ENCODE data around the gene P3R3URF.
A peak's percentile ranks its signal among the peaks of the same experiment; 100 is the strongest.

The P3R3URF gene

DNA sequence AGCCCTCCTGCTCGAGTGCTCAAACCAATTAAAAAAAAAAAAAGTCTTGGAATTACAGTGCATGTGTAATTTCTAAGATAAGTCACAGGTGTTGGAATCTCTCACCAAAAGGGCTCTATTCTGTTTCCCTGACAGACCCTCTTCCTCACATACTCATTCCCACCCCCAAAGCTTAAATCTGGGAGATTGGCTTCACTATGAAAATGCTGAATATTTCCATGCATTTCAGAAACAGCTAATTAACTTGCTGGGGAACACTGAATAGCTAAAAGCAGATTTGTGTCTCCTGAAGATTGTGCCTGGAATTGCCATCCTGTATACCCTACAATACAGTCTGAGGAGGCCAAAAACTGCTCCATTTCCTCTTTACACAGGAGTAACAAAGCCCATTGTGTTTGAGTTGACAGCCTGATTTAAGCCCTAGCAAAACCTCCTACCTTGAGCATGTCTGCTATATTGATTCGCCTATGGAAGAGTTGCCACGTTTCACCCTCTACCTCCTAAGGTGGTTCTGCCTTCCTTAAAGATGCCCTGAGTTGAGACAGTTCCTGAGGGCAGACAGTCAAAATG, 42.4 kb downstream of the P3R3URF start:
- TF ChIP-seq, protein P1, sequence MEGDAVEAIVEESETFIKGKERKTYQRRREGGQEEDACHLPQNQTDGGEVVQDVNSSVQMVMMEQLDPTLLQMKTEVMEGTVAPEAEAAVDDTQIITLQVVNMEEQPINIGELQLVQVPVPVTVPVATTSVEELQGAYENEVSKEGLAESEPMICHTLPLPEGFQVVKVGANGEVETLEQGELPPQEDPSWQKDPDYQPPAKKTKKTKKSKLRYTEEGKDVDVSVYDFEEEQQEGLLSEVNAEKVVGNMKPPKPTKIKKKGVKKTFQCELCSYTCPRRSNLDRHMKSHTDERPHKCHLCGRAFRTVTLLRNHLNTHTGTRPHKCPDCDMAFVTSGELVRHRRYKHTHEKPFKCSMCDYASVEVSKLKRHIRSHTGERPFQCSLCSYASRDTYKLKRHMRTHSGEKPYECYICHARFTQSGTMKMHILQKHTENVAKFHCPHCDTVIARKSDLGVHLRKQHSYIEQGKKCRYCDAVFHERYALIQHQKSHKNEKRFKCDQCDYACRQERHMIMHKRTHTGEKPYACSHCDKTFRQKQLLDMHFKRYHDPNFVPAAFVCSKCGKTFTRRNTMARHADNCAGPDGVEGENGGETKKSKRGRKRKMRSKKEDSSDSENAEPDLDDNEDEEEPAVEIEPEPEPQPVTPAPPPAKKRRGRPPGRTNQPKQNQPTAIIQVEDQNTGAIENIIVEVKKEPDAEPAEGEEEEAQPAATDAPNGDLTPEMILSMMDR (IDR thresholded peaks at IDR 0.05; ENCODE audit: low read depth, low read length): no peak
- peak overlapping the region; percentile 66 to 72 for H3K4me3 ChIP-seq (replicated peaks in 1 of 2; ENCODE audit: low read depth in 2 of 2, low read length in 2 of 2)

DNA sequence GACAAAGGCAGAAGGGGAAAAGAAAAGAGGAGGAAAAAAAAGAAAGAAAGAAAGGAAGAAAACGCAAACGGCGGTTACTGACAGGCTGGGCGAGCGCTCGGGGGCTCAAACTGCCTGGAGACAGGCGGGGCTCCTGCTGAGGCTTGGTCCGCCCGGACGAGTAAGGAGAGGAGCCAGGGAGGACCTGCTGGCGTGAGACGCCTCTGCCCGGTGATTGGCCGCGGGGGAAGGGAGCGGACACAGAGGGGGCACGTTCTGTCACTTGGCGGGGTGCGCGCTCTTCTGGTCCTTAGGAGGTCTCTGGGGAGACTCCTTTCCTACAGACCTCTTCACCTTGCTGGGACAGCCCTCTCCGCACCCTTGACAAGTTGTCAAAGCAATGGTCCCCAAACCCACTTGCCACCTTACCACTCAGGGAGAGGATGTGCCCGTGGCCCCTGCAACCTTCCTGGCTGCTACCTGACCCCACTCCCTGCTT, 43.1 kb downstream of the P3R3URF start:
- TF ChIP-seq, protein P1 (IDR thresholded peaks at IDR 0.05; ENCODE audit: low read depth, low read length): no peak
- H3K4me3 ChIP-seq (replicated peaks in 1 of 2; ENCODE audit: low read depth in 2 of 2, low read length in 2 of 2): peak overlapping the region; percentile 66 to 72
- DNase-seq (ENCODE audit: low read depth in 2 of 2): no peak

More for the DNA sequence above, 42.4 kb downstream of the P3R3URF start:
- no peak for DNase-seq (ENCODE audit: low read depth in 2 of 2)

DNA sequence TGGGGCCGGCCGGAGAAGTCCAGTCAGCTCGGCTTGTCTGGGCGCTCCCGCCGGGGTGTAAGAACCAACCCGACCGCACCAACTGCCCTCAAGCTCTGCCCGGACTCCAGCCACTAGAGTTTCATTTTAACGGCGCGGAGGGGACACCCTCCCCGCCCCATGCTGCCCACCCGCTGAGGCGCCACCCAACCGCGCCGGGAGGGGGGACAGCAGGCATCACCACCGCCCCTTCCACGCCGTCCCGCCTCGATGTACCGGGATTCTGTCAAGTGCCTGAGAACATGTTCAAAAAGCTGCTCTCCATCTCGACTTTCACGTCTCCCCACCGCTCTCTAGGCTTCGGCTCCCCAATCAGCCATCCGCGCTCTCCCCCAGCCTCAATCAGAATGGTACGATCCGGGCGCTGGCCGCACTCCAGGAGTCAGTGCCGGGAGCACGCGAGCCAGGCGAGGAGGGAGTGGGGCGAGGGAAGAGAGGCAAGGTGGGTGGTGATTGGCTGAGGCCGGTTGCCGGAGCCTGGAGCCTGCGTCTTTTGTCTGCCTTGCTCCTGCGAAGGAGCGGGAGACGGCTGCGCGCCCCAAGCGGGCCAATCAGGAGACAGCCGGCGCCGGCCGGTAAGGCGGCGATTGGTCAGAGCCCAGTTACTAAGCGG, 43.6 kb downstream of the P3R3URF start, which contains the start of gene PIK3R3:
Gene PIK3R3 (minus strand): TSS at position 101 of the 652 bp plus-strand sequence. CDS start 677 bp downstream, outside the sequence.
- TF ChIP-seq, protein P1 (IDR thresholded peaks at IDR 0.05; ENCODE audit: low read depth, low read length): no peak
- peak; percentile 99 for DNase-seq (ENCODE audit: low read depth in 2 of 2)
- H3K4me3 ChIP-seq (replicated peaks in 1 of 2; ENCODE audit: low read depth in 2 of 2, low read length in 2 of 2): peak within 1 kb of the TSS; percentile 67 to 72

DNA sequence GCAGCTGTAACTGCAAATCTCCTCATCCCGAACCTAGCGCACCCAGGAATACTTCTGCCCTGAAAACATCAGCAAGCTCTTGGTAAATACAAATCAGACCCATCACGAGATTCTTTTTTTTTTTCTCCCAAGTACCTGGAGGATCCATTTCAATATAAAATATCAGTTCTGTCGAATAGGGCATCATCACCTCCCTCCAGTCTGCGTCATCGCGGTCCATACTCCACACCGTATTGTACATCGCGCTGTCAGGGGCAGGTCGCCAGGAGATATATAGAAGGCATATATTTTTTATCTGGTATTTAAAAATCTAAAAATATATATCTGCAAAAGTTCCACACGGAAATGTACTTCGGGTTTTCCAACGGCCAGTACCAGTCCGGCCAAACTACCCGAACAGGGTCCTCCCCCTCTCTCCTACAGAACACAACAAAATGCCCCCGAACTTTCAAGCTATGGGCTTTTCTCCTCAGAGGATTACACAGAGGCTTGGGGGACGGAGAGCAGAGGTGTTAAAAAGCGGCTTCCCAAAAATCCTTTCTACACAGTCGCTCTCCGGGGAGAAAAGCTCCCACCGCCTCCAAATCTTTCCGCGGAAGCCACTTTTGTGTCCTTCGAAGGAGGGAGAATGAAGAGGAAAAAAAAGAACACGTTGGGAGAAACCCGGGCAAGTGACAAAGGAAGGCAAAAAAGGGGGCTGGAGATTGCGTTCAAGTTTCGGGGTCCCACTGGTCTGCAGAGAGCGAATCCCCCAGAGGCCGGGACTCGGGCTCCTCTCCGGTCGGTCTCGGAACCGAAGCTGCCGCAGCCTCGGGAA, 44.4 kb downstream of the P3R3URF start:
- H3K4me3 ChIP-seq (replicated peaks in 1 of 2; ENCODE audit: low read depth in 2 of 2, low read length in 2 of 2): peak overlapping the region; percentile 67 to 72
- TF ChIP-seq, protein P1 (IDR thresholded peaks at IDR 0.05; ENCODE audit: low read depth, low read length): no peak
- peak; percentile 13 to 33 for DNase-seq (ENCODE audit: low read depth in 2 of 2)

DNA sequence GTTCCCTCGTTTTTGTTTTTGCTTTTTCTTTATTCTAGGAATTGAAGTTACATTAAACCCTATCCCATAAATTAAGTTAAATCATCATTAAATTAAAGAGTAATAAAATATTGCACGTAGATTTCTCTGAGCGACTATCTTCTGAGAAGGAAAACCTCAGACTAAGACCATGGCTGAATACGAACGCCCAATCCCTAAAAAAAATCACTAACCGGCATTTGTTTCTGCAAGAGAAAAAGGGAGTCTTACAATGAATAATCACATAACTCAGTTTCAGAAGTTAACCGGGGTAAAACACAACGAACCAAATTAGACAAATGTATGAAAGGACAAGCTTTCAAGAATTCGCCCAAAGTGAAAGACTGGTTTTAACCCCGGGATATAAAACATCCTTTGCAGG, 45.2 kb downstream of the P3R3URF start:
- peak overlapping the region; percentile 67 to 72 for H3K4me3 ChIP-seq (replicated peaks in 1 of 2; ENCODE audit: low read depth in 2 of 2, low read length in 2 of 2)
- TF ChIP-seq, protein P1 (IDR thresholded peaks at IDR 0.05; ENCODE audit: low read depth, low read length): no peak
- peak; percentile 25 to 33 for DNase-seq (ENCODE audit: low read depth in 2 of 2)

DNA sequence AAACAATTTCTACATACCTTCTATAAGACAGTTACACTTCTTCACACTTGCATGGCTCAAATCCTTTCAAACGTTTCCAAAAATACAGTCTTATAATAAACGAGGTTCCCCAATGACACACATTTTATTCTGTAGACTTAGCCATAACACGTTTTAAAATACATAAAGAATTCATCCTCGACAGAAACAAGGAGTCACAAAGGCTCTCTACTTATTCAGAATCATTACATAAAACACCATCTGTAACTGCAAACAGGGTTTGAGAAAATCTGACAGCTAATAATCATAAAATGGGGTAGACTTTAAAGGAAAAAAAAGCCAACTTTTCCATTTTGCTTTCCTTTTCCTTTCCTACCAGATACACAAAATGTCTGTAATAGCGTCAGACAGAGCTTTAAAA, 45.7 kb downstream of the P3R3URF start:
- no peak for DNase-seq (ENCODE audit: low read depth in 2 of 2)
- H3K4me3 ChIP-seq (replicated peaks in 1 of 2; ENCODE audit: low read depth in 2 of 2, low read length in 2 of 2): peak overlapping the region; percentile 67 to 72
- TF ChIP-seq, protein P1 (IDR thresholded peaks at IDR 0.05; ENCODE audit: low read depth, low read length): no peak
